NOMO-1 (cell line): ENCODE results near the gene AIPL1.

Source experiments
- DNase-seq, 2 experiments: peaks; one replicate each; lab custom pipeline; 2025; ENCODE audit not compliant: unreplicated experiment in 2 of 2; lab: John Stamatoyannopoulos, UW

AIPL1 gene

GRCh38 chr17:6468051-6468790 lies 33.3 kb upstream of the AIPL1 start:
- DNase-seq = no peak

DNA sequence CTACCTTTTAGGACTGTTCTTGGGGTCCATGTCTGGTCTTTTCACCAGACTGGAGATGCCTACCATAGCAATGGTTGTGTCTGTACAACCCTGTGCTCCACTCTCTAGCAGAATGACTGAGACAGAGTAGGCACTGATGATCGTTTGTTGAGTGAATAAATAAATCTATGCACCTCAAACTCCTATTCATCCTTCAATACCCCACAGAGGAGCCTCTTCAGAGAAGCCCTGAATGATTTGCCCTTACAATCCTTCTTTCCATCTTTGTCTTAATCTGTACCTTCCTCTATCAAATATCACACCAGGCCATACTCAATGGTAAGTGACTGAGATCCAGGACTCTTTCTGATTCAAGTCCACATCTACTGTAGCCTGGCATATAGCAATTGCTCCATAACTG lies 32.6 kb upstream of the AIPL1 start:
- DNase-seq = no peak

GRCh38 chr17:6465206-6466003 lies 30.5 kb upstream of the AIPL1 start:
- DNase-seq = no peak

- no peak for DNase-seq
Measured at GRCh38 chr17:6464446-6465041, 29.6 kb upstream of the AIPL1 start.

DNA sequence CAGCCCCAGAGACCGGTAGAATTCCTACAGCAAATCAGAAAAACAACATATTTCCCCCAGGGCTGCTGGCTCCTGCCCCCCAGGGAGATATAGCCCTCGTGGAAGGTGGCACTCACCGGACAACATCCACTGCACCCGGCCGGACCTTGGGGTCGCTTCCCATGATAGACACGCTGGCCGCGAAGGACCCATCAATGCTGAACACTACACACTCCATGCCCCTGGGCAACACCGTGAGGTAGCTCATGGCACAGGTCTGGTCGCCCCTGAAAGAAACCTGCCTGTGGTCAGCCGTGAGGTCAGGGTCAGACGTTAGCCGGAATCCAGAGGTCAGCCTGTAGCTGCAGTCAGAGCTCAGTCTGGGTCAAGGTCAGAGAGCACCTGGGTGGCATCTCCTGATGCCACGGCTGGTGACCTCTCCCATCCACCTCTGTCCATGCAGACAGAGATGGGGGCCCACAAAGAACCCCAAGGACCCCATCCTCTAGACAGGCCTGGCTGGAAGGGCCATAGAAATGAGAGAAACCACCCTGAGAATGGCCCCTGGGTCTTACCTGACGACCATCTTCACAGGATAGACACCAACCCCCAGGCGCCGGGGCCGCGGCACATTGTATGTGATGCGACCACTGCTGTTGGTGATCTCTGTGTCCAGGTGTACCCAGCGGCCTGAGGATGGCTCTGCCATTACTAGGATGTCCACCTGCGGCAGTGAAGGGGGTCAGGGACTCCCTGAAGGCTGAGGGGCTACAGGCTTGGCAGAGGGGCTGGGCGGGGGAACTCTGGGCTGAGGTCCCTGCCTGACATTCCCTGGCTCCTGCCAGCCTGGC lies 28.9 kb upstream of the AIPL1 start:
- no peak for DNase-seq

- no peak for DNase-seq
Measured at GRCh38 chr17:6462692-6463091, 27.8 kb upstream of the AIPL1 start.

- DNase-seq = no peak
Measured at GRCh38 chr17:6461792-6462524, 27.0 kb upstream of the AIPL1 start.

GRCh38 chr17:6461246-6461645 lies 26.3 kb upstream of the AIPL1 start:
- no peak for DNase-seq

GRCh38 chr17:6460531-6461161 lies 25.7 kb upstream of the AIPL1 start:
- DNase-seq = no peak

DNA sequence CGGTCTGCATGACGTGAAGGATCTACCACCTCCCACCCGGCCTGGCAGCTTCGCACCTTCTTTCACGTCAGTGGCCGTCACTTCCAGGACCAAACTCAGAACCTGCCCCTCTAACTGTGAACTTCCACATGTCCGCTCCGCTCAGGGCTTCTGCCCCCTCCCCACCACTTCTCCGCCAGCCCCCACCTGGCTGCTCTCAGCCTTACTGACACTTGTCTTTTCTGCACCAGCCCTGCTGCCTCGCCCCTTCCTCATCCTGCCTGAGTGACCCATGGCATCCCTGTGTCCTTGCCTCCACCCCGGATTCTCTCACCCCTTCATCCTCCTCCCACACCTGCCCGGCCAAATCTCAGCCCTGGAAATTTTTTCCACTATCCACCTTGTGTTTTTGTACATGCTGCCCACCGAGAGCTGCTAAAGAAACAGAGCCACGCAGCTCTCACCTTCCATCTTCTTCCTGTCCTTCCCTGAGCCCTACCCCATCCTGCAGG lies 23.6 kb upstream of the AIPL1 start:
- DNase-seq = no peak

DNA sequence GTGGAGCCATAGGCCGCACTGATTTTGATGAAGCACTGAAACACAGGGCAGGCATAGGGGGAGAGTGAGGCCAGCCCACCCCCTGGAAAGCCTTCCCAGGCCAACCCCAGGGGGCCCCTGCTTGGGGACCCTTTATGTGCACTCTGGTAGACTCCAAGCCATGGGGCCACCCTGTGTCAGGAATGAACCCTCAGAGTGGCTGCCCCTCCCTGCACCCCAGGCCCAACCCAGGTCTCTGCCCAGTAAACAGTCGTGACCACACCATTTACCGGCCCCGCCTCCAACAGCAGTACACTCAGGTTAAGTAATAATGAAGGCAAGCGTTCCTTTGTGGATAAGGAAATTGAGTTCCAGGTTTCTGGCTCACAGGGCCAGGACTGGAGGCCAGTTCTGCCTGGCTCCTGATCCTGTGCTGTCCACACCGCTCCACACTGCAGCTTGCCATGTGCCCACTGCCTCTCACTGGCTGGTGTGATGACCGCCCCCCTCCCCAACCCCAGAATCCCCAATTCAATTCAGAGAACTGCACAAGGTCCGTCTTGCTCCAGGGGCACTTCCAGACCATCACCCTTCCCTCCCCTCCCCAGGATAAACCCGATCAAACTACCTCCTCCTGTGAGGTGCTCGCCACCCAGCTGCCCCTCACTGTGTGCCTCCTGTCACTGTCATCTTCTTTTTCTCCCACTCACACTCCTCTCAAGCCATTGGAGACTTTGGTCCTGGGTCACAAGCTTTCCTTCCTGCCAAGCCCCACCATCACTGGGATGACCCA lies 23.0 kb upstream of the AIPL1 start:
- no peak for DNase-seq

DNA sequence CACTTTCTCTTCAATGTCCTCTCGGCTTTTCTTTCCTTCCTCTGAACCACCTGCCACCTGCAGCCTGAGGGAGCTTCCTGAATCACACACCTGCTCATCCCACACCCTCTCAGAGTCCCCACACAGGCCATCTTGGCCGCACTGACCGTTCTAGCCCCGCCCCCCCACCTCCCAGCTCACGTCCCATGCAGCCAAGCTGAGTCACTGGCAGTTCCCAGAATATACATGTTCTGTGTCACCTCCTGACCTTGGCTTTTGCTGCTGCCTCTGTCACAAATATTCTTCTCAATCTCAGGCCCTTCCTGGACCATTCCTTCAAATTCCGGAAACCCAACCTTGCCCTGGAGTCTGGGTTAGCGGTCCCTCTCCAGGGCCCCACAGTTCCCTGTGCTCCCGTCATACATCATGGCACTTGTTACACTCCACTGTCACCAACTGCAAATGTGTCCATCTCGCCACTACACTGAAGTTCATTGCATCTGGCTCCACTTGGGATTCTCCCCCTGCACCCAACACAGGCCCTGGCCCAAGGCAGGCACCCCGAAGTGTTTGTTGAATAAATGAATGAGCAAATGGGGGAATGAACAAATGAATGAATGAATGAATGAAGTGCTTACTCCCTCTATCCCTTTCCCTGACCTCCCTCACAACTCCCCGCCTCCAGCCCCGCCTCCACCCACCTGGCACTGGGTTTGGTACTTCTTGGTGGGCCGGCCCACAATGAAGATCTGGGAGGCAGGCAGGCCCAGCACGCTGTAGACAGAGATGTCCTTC lies 22.2 kb upstream of the AIPL1 start:
- DNase-seq = no peak

- DNase-seq = no peak
Measured at GRCh38 chr17:6456321-6456720, 21.4 kb upstream of the AIPL1 start.

DNA sequence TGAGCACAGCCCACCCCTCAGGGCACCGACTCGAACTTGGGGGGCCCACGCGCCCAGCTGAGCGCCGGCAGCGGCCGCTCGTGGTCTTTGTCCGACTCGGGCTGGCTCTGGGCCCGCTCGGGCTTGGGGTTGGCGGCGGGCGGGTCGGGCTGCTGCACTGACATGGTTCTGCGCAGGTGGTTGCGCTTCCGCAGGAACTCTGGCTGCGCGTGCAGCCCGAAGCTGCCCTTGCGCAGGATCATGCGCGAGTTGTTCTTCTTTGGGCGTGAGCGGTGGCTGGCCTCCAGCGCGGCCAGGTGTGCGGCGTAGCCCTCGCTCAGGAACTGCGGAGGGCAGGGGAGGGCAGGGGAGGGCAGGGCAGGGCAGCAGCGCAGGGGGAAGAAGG lies 20.4 kb upstream of the AIPL1 start:
- DNase-seq = peak; percentile 7 to 10

DNA sequence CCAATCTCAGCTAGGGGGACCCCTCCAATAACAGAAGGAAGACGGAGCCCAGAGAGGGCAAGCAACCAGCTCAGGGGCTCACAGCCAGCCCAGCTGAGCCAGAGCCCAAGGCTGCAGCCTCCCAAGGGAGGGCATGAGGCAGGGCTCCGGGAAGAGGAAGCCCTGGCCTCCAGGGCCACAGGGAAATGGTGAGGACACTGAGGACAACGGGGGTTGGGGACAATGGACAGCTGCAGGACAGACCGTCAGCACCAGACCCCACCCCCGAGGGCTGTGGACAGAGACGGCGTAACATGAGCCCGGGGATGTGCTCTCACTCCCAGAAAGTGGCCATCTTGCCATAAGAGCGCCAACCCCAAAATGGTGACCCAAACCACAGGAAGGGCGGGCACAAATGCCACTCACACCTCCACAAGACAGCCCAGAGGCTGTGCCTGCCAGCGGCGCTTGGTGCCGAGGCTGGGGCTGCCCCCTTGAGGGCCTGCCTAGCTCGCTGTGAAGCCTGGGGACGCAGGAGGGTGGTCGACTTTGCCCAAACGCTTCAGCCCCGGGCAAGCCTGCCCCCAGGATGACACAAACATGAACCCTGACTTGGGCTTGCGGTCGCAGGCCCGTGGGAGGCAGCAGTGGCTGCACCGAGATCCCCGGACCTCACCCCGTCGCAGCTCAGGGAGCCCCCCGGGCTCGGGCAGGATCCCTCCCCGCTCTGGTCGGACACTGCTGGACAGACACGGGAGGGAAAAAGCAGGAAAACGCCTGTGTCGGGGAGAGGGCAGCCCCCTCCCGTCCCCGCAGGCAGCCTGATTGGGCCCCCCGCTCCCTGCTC lies 19.8 kb upstream of the AIPL1 start:
- no peak for DNase-seq

DNA sequence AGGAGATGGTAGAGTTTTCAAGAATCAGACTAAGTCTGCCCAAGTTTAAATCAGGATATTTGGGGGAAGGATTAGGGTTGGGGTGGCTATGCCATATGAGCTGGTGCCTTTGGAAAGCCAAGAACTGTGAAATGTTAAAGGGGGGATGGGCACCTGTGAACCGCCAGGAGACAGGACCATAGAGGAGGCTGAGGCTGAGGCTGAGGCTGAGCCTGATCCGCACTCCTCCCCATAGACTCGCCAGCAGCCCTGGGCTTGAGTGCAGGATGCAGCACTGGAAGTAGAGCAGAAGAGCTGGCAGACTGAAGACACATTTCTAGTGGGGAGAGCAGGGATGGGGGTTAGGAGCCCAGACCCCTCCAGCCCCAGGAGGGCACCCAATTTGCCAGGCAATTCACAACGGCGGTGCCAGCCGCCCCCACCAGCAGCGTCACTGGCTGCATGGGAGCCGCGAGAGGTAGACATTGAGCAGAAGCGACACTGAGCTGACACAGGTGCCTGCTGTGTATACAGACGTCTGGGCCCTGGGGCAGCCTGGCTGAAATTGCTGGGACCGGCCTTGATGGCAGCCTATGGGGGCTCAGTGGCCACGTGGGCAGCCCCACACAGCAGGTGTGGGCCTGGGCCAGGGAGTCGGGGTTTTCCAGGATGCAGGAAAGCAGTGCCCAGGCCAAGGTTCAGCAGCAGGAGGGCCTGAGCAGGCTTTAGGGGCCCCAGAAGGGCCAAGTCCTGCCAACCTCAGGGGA lies 18.5 kb upstream of the AIPL1 start:
- no peak for DNase-seq
